NCI-H524 treated with DMSO at 0.1 percent for 48 hours (cell line): ENCODE data around the gene LPCAT1.
"Not testable (repeated sequence)": the region's sequence is repeated elsewhere in the genome, so short reads cannot be mapped to it uniquely, and the experiment has no call there.

Experiments used
- DNase-seq: peaks from one replicate; lab custom pipeline; 2025; lab: John Stamatoyannopoulos, UW

LPCAT1 gene

GRCh38 chr5:1541702-1542400 is 18.1 kb upstream of the LPCAT1 start:
- DNase-seq, result no peak

DNA sequence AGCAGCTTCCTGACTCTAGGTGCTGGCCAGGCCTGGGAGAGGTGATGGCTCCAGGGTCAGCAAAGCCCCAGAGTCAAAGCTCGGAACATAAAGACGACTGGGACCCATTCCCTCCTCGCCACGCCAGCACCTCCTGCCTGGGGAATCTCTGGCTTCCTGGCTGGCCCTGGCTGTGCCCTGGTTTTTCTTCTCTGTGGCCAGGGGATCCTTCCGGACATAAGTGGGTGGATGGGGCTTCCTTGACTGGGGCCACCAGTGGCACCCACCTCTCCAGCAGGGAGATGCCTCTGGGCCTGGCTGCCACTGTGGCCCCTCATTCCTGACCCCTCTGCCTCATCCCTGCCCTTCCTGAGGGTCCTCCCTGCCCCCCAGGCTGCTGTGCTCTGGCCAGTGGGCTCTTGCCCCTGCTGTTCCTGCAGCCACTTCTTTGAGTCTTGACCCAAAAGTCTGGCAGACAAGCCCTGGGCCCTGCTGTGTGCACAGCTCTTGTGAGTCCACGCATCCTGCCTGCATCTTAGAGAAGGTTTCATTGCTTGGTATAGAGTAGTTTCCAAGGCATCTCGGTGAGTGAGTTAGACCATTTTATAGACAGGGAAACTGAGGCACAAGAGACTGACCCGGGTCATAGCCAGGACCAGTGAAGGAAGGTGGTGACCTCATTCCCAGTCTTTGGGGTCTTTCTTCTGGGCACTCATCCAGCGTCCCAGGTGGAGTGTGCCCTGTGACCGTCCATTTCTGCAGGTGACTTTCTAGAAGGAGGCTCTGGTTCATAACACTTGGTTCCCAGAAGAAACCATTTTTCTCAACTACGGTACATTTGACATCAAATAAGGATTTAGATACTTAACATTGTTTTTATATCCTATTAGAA is 17.3 kb upstream of the LPCAT1 start:
- DNase-seq, result no peak

DNA sequence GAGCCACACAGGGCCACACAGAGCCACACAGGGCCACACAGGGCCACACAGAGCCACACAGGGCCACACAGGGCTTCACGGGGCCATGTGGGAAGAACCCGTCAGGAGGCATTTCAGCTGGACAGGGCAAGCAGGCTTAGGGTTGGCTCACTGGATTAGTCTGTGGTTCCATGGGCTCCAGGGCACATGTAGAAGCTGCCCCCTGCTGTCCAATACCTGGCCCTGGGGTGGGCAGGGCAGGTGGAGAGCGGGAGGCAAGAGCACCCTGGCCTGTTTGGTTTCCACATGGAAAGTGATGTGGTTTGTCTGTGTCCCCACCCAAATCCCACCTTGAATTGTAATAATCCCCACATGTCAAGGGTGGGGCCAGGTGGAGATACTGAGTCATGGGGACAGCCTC is 16.4 kb upstream of the LPCAT1 start:
- DNase-seq, result no peak

DNA sequence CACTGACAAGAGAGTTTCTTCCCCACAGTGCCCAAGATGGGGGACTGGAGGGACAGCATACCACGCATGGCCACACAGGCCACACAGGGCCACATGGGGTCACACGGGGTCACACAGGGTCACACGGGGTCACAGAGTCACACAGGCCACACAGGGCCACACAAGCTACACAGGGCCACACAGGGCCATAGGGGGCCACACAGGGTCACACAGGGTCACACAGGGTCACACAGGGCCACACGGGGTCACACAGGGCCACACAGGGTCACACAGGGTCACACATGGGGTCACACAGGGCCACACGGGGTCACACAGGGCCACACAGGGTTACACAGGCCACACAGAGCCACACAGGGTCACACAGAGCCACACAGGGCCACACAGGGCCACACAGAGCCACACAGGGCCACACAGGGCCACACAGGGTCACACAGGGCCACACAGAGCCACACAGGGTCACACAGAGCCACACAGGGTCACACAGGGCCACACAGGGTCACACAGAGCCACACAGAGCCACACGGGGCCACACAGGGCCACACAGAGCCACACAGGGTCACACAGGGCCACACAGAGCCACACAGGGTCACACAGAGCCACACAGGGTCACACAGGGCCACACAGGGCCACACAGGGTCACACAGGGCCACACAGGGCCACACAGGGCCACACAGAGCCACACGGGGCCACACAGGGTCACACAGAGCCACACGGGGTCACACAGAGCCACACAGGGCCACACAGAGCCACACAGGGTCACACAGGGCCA is 15.8 kb upstream of the LPCAT1 start:
- not testable (repeated sequence) for DNase-seq

DNA sequence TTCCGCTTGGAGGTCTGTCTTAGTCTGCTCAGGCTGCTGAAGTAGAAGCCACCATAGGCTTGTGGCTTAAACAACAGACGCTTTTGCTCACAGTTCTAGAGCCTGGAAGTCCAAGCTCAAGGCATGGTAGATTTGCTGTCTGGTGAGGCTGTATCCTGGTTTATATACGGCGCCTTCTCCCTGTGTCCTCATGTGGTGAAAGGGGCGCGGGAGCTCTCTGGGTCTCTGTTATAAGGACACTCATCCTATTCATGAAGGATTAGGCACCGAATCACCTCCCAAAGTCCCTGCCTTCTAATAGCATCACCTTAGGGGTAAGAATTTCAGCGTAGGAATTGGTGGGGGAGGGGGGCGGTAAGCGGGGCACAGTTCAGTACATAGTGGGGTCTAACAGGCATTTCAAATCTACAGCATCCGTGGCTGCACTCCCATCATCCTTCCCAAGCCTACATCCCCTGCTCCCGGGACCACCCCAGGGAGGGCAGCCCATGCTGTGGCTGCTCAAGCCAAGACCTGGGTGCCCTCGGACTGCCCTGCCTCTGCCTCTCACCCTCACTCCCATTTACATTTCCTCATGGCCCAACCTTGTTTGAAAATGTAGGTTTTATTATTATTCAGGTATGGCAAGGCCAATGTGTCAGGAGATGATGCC is 15.1 kb upstream of the LPCAT1 start:
- no peak for DNase-seq

DNA sequence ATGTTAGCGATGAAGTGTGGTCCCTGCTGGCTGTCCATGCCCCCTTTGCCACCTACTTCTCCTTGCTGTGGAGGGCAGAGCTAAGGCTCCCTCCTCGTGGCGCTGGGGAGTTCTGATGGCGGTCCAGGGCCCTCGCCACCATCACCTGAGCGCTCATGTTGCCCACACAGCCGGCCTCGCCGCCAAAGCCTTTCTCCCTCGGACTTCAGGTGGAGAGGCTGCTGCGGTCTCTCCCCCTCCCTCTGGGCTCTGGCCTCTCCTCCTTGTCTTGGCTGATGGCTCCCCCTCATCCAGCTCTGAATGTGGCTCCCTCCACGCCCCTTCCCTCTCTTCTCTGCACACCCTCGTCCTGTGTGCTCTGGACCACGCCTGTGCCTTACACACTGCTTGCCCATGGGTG is 14.5 kb upstream of the LPCAT1 start:
- no peak for DNase-seq

DNA sequence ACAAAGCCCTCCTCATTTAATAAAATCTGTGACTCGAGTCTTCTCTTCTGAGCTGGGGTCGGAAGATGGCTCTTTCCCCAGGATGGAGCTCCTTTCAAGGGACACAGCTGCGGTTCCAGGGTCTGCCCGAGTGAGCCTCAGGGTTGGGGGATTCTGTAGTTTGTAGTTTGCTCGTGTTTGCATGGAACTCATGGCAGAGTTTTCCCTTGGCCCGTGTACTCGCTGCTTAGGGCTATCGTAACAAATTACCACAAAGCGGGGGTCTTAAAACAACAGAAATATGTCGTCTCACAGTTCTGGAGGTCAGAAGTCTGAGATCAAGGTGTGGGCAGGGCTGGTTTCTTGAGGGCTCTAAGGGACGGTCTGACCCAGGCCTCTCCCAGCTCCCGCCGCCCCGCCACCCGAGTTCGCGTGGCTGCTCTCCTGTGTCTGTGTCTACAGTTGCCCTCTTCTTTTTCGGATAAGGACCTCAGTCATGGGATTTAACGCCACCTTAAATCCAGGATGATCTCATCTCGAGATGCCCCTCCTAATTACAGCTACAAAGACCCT is 13.9 kb upstream of the LPCAT1 start:
- DNase-seq, result no peak

- DNase-seq, result no peak
Observed at GRCh38 chr5:1536871-1537602, 13.3 kb upstream of the LPCAT1 start.

- DNase-seq, result no peak
Observed at GRCh38 chr5:1536322-1536845, 12.6 kb upstream of the LPCAT1 start.

- no peak for DNase-seq
Observed at GRCh38 chr5:1535646-1536045, 11.9 kb upstream of the LPCAT1 start.

- DNase-seq, result no peak
Observed at GRCh38 chr5:1532384-1532783, 8.6 kb upstream of the LPCAT1 start.

- no peak for DNase-seq
Observed at GRCh38 chr5:1529498-1529897, 5.7 kb upstream of the LPCAT1 start.

DNA sequence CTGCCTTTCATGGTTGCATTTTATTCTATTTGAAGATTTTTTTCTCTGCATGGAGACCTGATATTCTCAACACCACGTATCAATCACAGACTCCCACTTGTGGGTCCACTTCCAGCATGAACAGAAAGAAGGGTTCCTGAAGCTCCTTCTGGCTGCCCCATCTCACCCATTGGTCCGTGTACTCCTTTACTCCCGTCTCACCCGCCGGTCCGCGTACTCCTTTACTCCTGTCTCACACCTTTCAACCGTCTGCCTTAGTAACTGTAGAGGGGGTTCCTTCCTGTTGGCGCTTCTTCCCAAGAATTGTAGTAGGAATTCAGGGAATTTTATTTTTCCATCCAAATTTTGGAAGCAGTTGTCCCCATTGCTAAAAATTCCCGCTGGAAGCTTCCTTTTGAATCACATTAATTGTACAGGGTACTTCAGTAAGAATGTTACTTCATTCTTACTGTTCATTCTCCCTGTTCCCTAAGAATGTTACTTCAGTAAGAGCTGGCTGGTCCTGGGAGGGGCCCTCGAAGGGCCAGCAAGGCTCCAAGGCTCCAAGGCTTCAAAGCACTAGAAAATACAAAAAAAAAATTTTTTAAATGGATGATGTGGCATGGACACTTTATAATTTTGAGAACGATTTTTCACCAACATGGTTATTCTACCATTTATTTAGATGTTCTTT is 3.9 kb upstream of the LPCAT1 start:
- no peak for DNase-seq

GRCh38 chr5:1526681-1527131 is 2.9 kb upstream of the LPCAT1 start:
- DNase-seq, result no peak

- no peak for DNase-seq
Observed at GRCh38 chr5:1526190-1526631, 2.5 kb upstream of the LPCAT1 start.

DNA sequence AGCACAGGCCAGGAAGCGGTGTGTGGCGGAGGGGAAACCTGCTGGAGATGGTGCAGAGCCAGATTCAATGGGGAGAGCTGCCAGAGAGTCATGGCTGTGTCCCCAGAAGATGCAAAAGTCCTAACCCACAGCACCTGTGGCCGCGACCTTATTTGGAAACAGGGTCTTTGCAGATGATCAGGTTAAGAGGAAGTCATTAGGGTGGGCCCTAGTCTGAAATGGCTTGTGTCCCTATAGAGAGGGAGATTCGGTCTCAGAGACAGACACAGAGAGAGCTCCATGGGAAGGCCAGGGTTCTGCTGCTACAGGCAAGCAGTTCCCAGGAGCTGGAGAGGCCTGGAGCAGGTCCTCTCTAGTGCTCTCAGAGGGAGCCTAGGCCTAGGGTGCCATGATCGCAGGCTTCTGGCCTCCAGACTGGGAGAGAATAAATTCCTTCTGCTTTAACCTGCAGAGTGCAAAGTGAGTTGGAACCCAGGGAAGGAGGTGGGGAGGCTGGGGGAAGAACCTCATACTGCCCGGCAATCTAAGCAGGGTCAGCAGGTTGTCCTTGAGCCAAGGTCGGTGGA is 1.9 kb upstream of the LPCAT1 start:
- no peak for DNase-seq

DNA sequence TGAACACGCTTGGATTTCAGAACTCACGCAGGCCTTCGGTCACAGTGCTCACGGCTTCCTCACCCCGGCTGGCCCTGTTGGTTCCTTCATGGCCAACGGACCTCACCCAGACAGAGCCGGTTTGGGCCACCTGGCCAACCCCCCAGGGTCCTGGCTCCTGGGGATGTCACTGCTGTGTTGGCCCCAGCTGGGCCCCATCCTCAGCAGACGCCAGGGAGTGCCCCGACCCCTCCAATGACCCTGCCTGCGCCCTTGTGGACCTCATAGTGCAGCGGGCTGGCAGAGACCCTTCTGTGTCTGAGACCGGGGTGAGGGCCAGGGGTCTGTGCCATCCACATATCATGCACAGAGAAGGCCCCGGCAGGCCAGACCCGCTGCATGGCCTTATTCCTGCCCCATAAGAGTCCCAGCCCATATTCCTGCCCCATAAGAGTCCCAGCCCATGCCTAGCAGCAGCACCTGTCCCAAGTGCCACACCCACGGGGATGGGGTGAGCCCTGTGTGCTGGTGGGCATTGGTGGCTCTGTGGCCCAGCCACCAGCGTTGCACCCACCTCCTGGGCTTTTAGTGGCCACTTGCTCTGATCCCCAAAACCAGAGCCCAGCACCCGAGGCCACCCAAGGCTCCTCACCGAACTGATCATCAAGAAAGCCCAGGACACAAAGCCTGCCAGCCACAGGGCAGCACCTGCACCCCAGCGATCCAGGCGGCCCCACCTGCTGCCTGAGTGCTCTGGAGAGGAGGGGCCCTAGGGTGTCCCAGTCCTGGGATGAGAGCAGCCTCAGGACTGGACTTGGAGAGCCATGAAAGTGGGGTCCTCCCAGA is 1.3 kb upstream of the LPCAT1 start:
- DNase-seq, result no peak

GRCh38 chr5:1524481-1524798 is 680 bp upstream of the LPCAT1 start:
- no peak for DNase-seq

GRCh38 chr5:1523480-1523792 is 324 bp downstream of the LPCAT1 start:
- no peak for DNase-seq
